Neutrophil (primary cell): ENCODE data around the gene ADGRD1.

Experiments used
- H3K27ac ChIP-seq: fragments of 200-600 bp; sonication (generic); 2 replicates; pipeline ENCODE4 v1.5.1; 2016; ENCODE audit warnings: mild to moderate bottlenecking, moderate library complexity
- H3K27me3 ChIP-seq: fragments of 200-600 bp; sonication (generic); 2 replicates; pipeline ENCODE4 v1.6.0; 2016; ENCODE audit warnings: mild to moderate bottlenecking
- H3K36me3 ChIP-seq: fragments of 200-600 bp; sonication (generic); 2 replicates; pipeline ENCODE4 v1.5.1; 2017
- H3K4me1 ChIP-seq, 2 experiments: fragments of 200-600 bp in 1 of 2; sonication (generic) in 1 of 2; 1 replicate in 1 of 2; 2 replicates in 1 of 2; pipeline versions ENCODE4 v1.5.1 to v1.6.1; 2013 to 2016; ENCODE audit warnings: low read depth in 1 of 2, low read length in 1 of 2, mild to moderate bottlenecking in 1 of 2, moderate library complexity in 1 of 2; ENCODE audit not compliant: control insufficient read depth in 1 of 2, insufficient read depth in 1 of 2
- H3K4me3 ChIP-seq, 2 experiments: fragments of 200-600 bp in 1 of 2; sonication (generic) in 1 of 2; 1 replicate in 1 of 2; 2 replicates in 1 of 2; pipeline ENCODE4 v1.5.1; 2013 to 2016; ENCODE audit warnings: low read depth in 1 of 2, low read length in 1 of 2, mild to moderate bottlenecking in 1 of 2, moderate library complexity in 1 of 2
- H3K9me3 ChIP-seq: fragments of 200-600 bp; sonication (generic); 2 replicates; pipeline ENCODE4 v1.5.1; 2016
- TF ChIP-seq, protein P1 (sequence below): fragments of 200-600 bp; sonication (generic); IDR thresholded peaks from 2 replicates; pipeline ENCODE4 v1.5.1; 2016; ENCODE audit warnings: antibody characterized with exemption

Gene ADGRD1

GRCh38 chr12:130966443-130967030 is 12.8 kb downstream of the ADGRD1 start:
- Histone ChIP-seq H3K9me3 (no peaks in the 10 kb centered on the region), H3K27me3 (peaks cover 7% of the 10 kb centered on the region), H3K36me3 (no peaks in the 10 kb centered on the region), H3K27ac (no peak overlapping the region), H3K4me3 (no peak overlapping the region), H3K4me1 (peaks cover 14 to 16% of the 10 kb centered on the region in 2 experiments)
- TF ChIP-seq, protein P1, sequence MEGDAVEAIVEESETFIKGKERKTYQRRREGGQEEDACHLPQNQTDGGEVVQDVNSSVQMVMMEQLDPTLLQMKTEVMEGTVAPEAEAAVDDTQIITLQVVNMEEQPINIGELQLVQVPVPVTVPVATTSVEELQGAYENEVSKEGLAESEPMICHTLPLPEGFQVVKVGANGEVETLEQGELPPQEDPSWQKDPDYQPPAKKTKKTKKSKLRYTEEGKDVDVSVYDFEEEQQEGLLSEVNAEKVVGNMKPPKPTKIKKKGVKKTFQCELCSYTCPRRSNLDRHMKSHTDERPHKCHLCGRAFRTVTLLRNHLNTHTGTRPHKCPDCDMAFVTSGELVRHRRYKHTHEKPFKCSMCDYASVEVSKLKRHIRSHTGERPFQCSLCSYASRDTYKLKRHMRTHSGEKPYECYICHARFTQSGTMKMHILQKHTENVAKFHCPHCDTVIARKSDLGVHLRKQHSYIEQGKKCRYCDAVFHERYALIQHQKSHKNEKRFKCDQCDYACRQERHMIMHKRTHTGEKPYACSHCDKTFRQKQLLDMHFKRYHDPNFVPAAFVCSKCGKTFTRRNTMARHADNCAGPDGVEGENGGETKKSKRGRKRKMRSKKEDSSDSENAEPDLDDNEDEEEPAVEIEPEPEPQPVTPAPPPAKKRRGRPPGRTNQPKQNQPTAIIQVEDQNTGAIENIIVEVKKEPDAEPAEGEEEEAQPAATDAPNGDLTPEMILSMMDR: no peak

DNA sequence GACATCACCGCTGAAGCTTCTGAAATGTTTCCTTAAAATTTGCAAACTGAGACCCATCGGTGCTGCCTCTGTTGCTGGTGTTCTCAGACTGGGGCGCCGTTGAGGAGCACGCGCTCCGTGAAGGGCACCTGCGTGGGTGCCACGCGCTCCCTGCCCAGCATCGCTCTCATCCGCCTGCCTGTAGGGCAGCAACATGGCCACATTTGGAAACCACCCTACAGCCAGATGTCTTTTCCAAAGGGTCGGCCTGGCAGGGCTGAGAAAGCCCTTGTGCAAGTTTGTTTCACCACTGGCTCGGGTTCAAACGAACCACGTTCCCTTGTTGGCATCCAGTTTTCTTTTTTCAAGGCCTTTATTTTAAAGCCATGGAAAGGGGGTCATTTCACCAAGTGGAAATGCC is 13.9 kb downstream of the ADGRD1 start:
- H3K4me1 ChIP-seq: peaks cover 14 to 16% of the 10 kb centered on the region in 2 experiments
- no peaks in the 10 kb centered on the region for H3K9me3 ChIP-seq
- TF ChIP-seq, protein P1: no peak
- H3K27ac ChIP-seq: no peak overlapping the region
- no peak overlapping the region for H3K4me3 ChIP-seq
- no peaks in the 10 kb centered on the region for H3K36me3 ChIP-seq
- H3K27me3 ChIP-seq: no peaks in the 10 kb centered on the region

DNA sequence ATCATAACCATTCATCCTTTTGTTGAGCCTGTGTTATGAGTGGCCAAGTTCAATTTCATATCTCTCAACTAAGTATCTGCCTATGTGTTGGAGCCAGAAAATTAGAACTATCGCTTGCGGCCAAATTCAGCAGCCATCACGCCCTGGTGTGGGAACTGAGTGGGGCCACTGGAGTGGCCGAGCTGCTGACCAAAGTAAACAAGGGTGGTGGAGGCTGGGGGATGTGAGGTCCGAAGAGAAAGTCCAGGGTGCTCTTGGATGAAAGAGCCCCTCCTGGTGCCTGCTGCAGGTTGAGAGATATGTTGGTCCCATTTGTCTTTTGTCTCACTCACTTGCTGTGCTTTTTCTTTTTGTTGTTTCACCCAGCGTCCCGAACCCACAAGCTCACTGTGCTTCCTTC is 14.9 kb downstream of the ADGRD1 start:
- Histone ChIP-seq H3K9me3 (no peaks in the 10 kb centered on the region), H3K4me1 (peaks cover 14 to 16% of the 10 kb centered on the region in 2 experiments), H3K36me3 (no peaks in the 10 kb centered on the region), H3K27me3 (no peaks in the 10 kb centered on the region), H3K27ac (no peak overlapping the region), H3K4me3 (no peak overlapping the region)
- TF ChIP-seq, protein P1: no peak

DNA sequence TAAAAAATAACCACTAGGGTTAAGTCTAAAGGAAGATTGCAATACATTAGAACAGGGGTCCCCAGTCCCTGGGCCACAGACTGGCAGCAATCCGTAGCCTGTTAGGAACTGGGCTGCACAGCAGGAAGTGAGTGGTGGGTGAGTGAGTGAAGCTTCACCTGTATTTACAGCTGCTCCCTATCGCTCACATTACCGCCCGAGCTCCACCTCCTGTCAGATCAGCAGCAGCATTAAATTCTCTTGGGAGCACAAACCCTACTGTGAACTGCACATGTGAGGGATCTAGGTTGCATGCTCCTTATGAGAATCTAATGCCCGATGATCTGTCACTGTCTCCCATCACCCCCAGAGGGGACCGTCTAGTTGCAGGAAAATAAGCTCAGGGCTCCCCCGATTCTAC is 15.5 kb downstream of the ADGRD1 start:
- Histone ChIP-seq H3K27me3 (no peaks in the 10 kb centered on the region), H3K9me3 (no peaks in the 10 kb centered on the region), H3K4me1 (peaks cover 14 to 16% of the 10 kb centered on the region in 2 experiments), H3K27ac (no peak overlapping the region), H3K4me3 (no peak overlapping the region), H3K36me3 (no peaks in the 10 kb centered on the region)
- TF ChIP-seq, protein P1: no peak

- peaks cover 11 to 12% of the 10 kb centered on the region in 2 experiments for H3K4me1 ChIP-seq
- no peaks in the 10 kb centered on the region for H3K36me3 ChIP-seq
- TF ChIP-seq, protein P1: no peak
- no peaks in the 10 kb centered on the region for H3K27me3 ChIP-seq
- no peak overlapping the region for H3K4me3 ChIP-seq
- H3K27ac ChIP-seq: no peak overlapping the region
- H3K9me3 ChIP-seq: no peaks in the 10 kb centered on the region
Measured at GRCh38 chr12:130970165-130970907, 16.6 kb downstream of the ADGRD1 start.
